Fibroblast of skin of right quadriceps (primary cell): ENCODE data around the gene MICALL2.
"Not testable (repeated sequence)": the region's sequence is repeated elsewhere in the genome, so short reads cannot be mapped to it uniquely, and the experiment has no call there.

Experiments used
- DNase-seq: peaks from one replicate; pipeline ENCODE4 v3.0.0-alpha.2; 2013

The MICALL2 gene

GRCh38 chr7:1447112-1447511 is 12.2 kb downstream of the MICALL2 start:
- no peak for DNase-seq

GRCh38 chr7:1446620-1447032 is 12.6 kb downstream of the MICALL2 start:
- DNase-seq = no peak

GRCh38 chr7:1446026-1446425 is 13.2 kb downstream of the MICALL2 start:
- peak; percentile 36 for DNase-seq

GRCh38 chr7:1445341-1445740 is 13.9 kb downstream of the MICALL2 start:
- no peak for DNase-seq

- DNase-seq = no peak
Observed at GRCh38 chr7:1444925-1445322, 14.3 kb downstream of the MICALL2 start.

- no peak for DNase-seq
Observed at GRCh38 chr7:1444214-1444924, 14.9 kb downstream of the MICALL2 start.

GRCh38 chr7:1443587-1444200 is 15.6 kb downstream of the MICALL2 start:
- DNase-seq = not testable (repeated sequence)

GRCh38 chr7:1442355-1443124 is 16.7 kb downstream of the MICALL2 start:
- no peak for DNase-seq

GRCh38 chr7:1441615-1442354 is 17.5 kb downstream of the MICALL2 start:
- no peak for DNase-seq

- no peak for DNase-seq
Observed at GRCh38 chr7:1440620-1441019, 18.6 kb downstream of the MICALL2 start.

GRCh38 chr7:1439373-1440363 is 19.6 kb downstream of the MICALL2 start:
- no peak for DNase-seq

GRCh38 chr7:1438821-1439220 is 20.4 kb downstream of the MICALL2 start:
- no peak for DNase-seq

GRCh38 chr7:1438208-1438607 is 21.1 kb downstream of the MICALL2 start:
- no peak for DNase-seq

- no peak for DNase-seq
Observed at GRCh38 chr7:1437155-1437880, 22.0 kb downstream of the MICALL2 start.

GRCh38 chr7:1436608-1437007 is 22.7 kb downstream of the MICALL2 start:
- no peak for DNase-seq

GRCh38 chr7:1434891-1435670 is 24.2 kb downstream of the MICALL2 start:
- no peak for DNase-seq

- no peak for DNase-seq
Observed at GRCh38 chr7:1434165-1434718, 25.0 kb downstream of the MICALL2 start.

- no peak for DNase-seq
Observed at GRCh38 chr7:1433128-1433920, 25.9 kb downstream of the MICALL2 start.

GRCh38 chr7:1432411-1433082 is 26.7 kb downstream of the MICALL2 start:
- peak; percentile 39 for DNase-seq
